GM12878 (cell line): ENCODE data around the gene CD200R1L. TPM values are rescaled to one million over a fixed set of nuclear protein-coding genes. Genes with fewer than 3 reads are reported as not detected.

Source experiments
- ATAC-seq: fragments of 200-7000 bp; cut with Tn5 transposase; 3 replicates; pipeline ENCODE4 v1.9.1; 2020; ENCODE audit warnings: mild to moderate bottlenecking, moderate library complexity
- BruUV-seq: library from RNA; stranded (reverse); fragments of 400-500 nt; replicated peaks from 2 replicates; lab custom pipeline; 2021; lab: Mats Ljungman, UMichigan
- CTCF ChIA-PET: fragments of 300-600 bp; sonication (Branson Sonifier 250); formaldehyde crosslinking; extraction: SDS; loops from one replicate; lab custom pipeline; 2021; ENCODE audit warnings: inconsistent platforms; lab: Yijun Ruan, JAX
- POLR2A ChIA-PET: fragments of 350-600 bp; formaldehyde crosslinking; extraction: SDS; loops from one replicate; lab custom pipeline; 2021; ENCODE audit warnings: inconsistent platforms; lab: Charles Lee
- RAD21 ChIA-PET: fragments of 300-600 bp; sonication (Branson Sonifier 250); formaldehyde crosslinking; loops from one replicate; lab custom pipeline; 2023; ENCODE audit warnings: antibody characterized with exemption; ENCODE audit not compliant: unreplicated experiment; lab: Charles Lee
- SMC1A ChIA-PET: fragments of 300-600 bp; sonication (Branson Sonifier 250); formaldehyde crosslinking; loops from one replicate; lab custom pipeline; 2023; ENCODE audit not compliant: unreplicated experiment, uncharacterized antibody; lab: Charles Lee
- DNase-seq: peaks from one replicate; pipeline ENCODE4 v3.0.0-alpha.2; 2011; ENCODE audit warnings: low read depth, low spot score
- FAIRE-seq: peaks from 3 replicates; lab custom pipeline; 2011; peaks lifted over from hg19 to GRCh38; lab: Jason Lieb, UNC
- H2AFZ ChIP-seq: 2 replicates; pipeline ENCODE4 v1.6.0; 2011; ENCODE audit warnings: low read depth, low read length, control low read depth; ENCODE audit not compliant: control insufficient read depth
- H3K27ac ChIP-seq: 2 replicates; pipeline ENCODE4 v1.5.1; 2011; ENCODE audit warnings: control low read depth; ENCODE audit not compliant: control insufficient read depth, insufficient read depth
- H3K27me3 ChIP-seq, 2 experiments: replicated peaks in 1 of 2; 2 replicates each; pipeline versions ENCODE4 v1.6.0 to v1.6.1; 2011; ENCODE audit warnings: low read length in 1 of 2; ENCODE audit not compliant: control insufficient read depth in 2 of 2, insufficient read depth in 2 of 2
- H3K36me3 ChIP-seq, 2 experiments: 2 replicates each; pipeline ENCODE4 v1.5.1; 2011; ENCODE audit warnings: low read length in 1 of 2; ENCODE audit not compliant: control insufficient read depth in 2 of 2, insufficient read depth in 2 of 2
- H3K4me1 ChIP-seq: 2 replicates; pipeline ENCODE4 v1.6.1; 2011; ENCODE audit warnings: mild to moderate bottlenecking, low read length, moderate library complexity, mixed read lengths; ENCODE audit not compliant: control insufficient read depth, insufficient read depth
- H3K4me2 ChIP-seq: 2 replicates; pipeline ENCODE4 v1.6.0; 2011; ENCODE audit warnings: control low read depth; ENCODE audit not compliant: control insufficient read depth, insufficient read depth
- H3K4me3 ChIP-seq: fragments of 200-600 bp; sonication (generic); 2 replicates; pipeline ENCODE4 v1.5.1; 2016
- H3K79me2 ChIP-seq: 2 replicates; pipeline ENCODE4 v1.6.0; 2011; ENCODE audit warnings: low read length; ENCODE audit not compliant: control insufficient read depth, insufficient read depth
- H3K9ac ChIP-seq: 2 replicates; pipeline ENCODE4 v1.8.0; 2011; ENCODE audit warnings: low read length, control low read depth, mixed read lengths; ENCODE audit not compliant: control insufficient read depth, insufficient read depth
- H3K9me3 ChIP-seq: replicated peaks from 3 replicates; pipeline ENCODE4 v1.5.1; 2011; ENCODE audit warnings: mild to moderate bottlenecking, low read length; ENCODE audit not compliant: control insufficient read depth, insufficient read depth
- H4K20me1 ChIP-seq: 2 replicates; pipeline ENCODE4 v1.6.0; 2011; ENCODE audit not compliant: control insufficient read depth, insufficient read depth
- DPF2 ChIP-seq: fragments of 450-650 bp; IDR thresholded peaks from 2 replicates; pipeline ENCODE4 v1.6.1; 2017; ENCODE audit warnings: mild to moderate bottlenecking
- HDGF ChIP-seq: fragments of 450-650 bp; IDR thresholded peaks from 2 replicates; pipeline ENCODE4 v1.6.1; 2016; ENCODE audit warnings: antibody characterized with exemption
- NR2C2 ChIP-seq: IDR thresholded peaks from 2 replicates; pipeline ENCODE4 v1.6.1; 2011; ENCODE audit warnings: borderline replicate concordance, low read depth; ENCODE audit not compliant: control insufficient read depth, insufficient read length
- NRF1 ChIP-seq: conservative IDR thresholded peaks from 2 replicates; pipeline ENCODE4 v1.6.1; 2011; ENCODE audit warnings: mild to moderate bottlenecking, low read depth, low read length, improper control_type of control experiment
- PAX8 ChIP-seq: fragments of 450-650 bp; IDR thresholded peaks from 2 replicates; pipeline ENCODE4 v1.6.1; 2017; ENCODE audit warnings: mild to moderate bottlenecking, moderate library complexity
- RBBP5 ChIP-seq: fragments of 200-600 bp; sonication (generic); conservative IDR thresholded peaks from 2 replicates; pipeline ENCODE4 v1.6.1; 2016
- SIN3A ChIP-seq: IDR thresholded peaks from 2 replicates; pipeline ENCODE4 v1.6.1; 2012; ENCODE audit warnings: low read depth, low read length, improper control_type of control experiment
- SREBF2 ChIP-seq: IDR thresholded peaks from 2 replicates; pipeline ENCODE4 v1.6.1; 2012; ENCODE audit warnings: mild to moderate bottlenecking, low read length
- STAT3 ChIP-seq: IDR thresholded peaks from 2 replicates; pipeline ENCODE4 v1.6.1; 2011; ENCODE audit warnings: low read depth, low read length, improper control_type of control experiment
- WGBS: methylation state at CpG from one replicate; pipeline ENCODE4 v1.1.6; 2016; ENCODE audit warnings: low lambda C conversion rate; ENCODE audit not compliant: insufficient replicate concordance, insufficient coverage; ENCODE audit errors: missing lambda C conversion rate; 5-methylcytosine and 5-hydroxymethylcytosine counted together
- in situ Hi-C: fragments of 300-500 bp; cut with MboI; formaldehyde crosslinking; loops from 9 replicates; pipeline ENCODE4 v1.14.3; 2018; ENCODE audit warnings: mixed read lengths
- intact Hi-C: fragments of 100-400 bp; cut with micrococcal nuclease; formaldehyde crosslinking; loops from one replicate; pipeline ENCODE4 v1.14.2; 2022; ENCODE audit not compliant: unreplicated experiment
- polyA plus RNA-seq, 11 experiments: library from polyadenylated mRNA; depleted of rRNA in 4 of 11; unstranded in 6 of 11; stranded (reverse) in 5 of 11; fragments of >200 nt; fragmentation: Nextera tagmentation in 4 of 11; fragmentation: Illumina TruSeq in 1 of 11; extraction: Ambion mirVana in 4 of 11; extraction: Trizol in 1 of 11; gene quantifications; 1 replicate in 1 of 11; 2 replicates in 10 of 11; pipeline versions ENCODE4 v1.2.1 to v1.2.3, GENCODE V29; 2011 to 2016; ENCODE audit warnings: inconsistent platforms in 2 of 11, missing spikeins in 2 of 11, low read depth in 1 of 11
- total RNA-seq, 4 experiments: library from RNA; depleted of rRNA in 3 of 4; stranded (reverse); fragments of >200 nt in 3 of 4; fragmentation: Illumina TruSeq in 1 of 4; extraction: Trizol in 1 of 4; gene quantifications; 2 replicates each; pipeline versions ENCODE4 v1.2.1 to v1.2.3, GENCODE V29; 2013 to 2021
- TF ChIP-seq, protein P1 (sequence below): fragments of 450-650 bp; IDR thresholded peaks from 2 replicates; pipeline ENCODE4 v1.6.1; 2017; ENCODE audit warnings: mild to moderate bottlenecking

The CD200R1L gene
- total and polyA plus RNA-seq, 10 of the 15 experiments (the other 5 are each of a cell fraction or from before 2014, with no cell fraction given): 0.41 TPM; not detected in 9

DNA sequence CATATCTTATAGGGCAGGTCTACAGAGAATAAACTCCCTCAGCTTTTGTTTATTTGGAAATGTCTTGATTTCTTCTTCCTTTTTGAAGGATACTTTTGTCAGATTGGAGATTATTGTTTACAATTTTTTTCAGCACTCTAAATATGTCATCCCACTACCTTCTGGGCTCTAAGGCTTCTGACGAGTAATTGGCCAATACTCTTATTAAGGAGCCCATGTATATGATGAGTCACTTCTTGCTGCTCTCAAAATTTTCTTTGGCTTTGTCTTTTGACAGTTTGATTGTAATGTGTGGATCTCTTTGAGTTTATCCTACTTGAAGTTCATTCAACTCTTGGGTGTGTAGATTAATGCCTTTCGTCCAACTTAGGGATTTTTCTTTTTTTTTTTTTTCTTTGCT is 28.9 kb upstream of the CD200R1L start:
- Histone ChIP-seq H3K4me1 (peaks cover 7% of the 10 kb centered on the region), H3K27me3 (no peaks in the 10 kb centered on the region), H3K27ac (no peak overlapping the region), H3K79me2 (no peaks in the 10 kb centered on the region), H2AFZ (no peak overlapping the region), H4K20me1 (no peaks in the 10 kb centered on the region), H3K4me2 (no peak overlapping the region), H3K36me3 (no peaks in the 10 kb centered on the region), H3K4me3 (no peak overlapping the region), H3K9me3 (peaks cover 3% of the 10 kb centered on the region; the same call in 2 of the 3 replicates), H3K9ac (no peak overlapping the region)
- no peak for DNase-seq
- FAIRE-seq: no peak
- in situ Hi-C loops: no loop called here
- POLR2A ChIA-PET: interaction anchor here (0.8 to 2.3 kb wide), 2 partner anchors 9 to 32 kb away, joined by 3 to 6 read pairs; no protein-coding TSS in a partner anchor
- WGBS: 100% methylated on average over 2 of the region's 2 CpGs
- intact Hi-C loops: loop anchor here (5.0 kb wide), 1 partner anchor 198 kb away; no protein-coding TSS in a partner anchor
- CTCF ChIA-PET: interaction anchor here (0.9 kb wide), 1 partner anchor 141 kb away, joined by 3 read pairs; no protein-coding TSS in a partner anchor
- RAD21 ChIA-PET: no interaction called here
- SMC1A ChIA-PET: interaction anchor here (0.8 kb wide), 1 partner anchor 21 kb away, joined by 3 read pairs; no protein-coding TSS in a partner anchor
- no TSS peak for BruUV-seq
- no peak for ATAC-seq
- TF ChIP-seq PAX8 (no peak), SREBF2 (no peak), NRF1 (no peak), STAT3 (no peak), RBBP5 (no peak), DPF2 (no peak), NR2C2 (no peak), HDGF (no peak), SIN3A (no peak)
- TF ChIP-seq, protein P1, sequence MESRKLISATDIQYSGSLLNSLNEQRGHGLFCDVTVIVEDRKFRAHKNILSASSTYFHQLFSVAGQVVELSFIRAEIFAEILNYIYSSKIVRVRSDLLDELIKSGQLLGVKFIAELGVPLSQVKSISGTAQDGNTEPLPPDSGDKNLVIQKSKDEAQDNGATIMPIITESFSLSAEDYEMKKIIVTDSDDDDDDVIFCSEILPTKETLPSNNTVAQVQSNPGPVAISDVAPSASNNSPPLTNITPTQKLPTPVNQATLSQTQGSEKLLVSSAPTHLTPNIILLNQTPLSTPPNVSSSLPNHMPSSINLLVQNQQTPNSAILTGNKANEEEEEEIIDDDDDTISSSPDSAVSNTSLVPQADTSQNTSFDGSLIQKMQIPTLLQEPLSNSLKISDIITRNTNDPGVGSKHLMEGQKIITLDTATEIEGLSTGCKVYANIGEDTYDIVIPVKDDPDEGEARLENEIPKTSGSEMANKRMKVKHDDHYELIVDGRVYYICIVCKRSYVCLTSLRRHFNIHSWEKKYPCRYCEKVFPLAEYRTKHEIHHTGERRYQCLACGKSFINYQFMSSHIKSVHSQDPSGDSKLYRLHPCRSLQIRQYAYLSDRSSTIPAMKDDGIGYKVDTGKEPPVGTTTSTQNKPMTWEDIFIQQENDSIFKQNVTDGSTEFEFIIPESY: no peak
